NCI-H524 (cell line): ENCODE data around the gene LNP1.

Experiments
- DNase-seq, 2 experiments: peaks; one replicate each; lab custom pipeline; 2025; lab: John Stamatoyannopoulos, UW

Gene LNP1

GRCh38 chr3:100399341-100400071 lies 1.8 kb upstream of the LNP1 start:
- DNase-seq, result peak in 1 of 2 experiments; percentile 35

GRCh38 chr3:100400419-100400779 lies 940 bp upstream of the LNP1 start:
- peak in 1 of 2 experiments; percentile 61 for DNase-seq

GRCh38 chr3:100401674-100402041 lies 319 bp downstream of the LNP1 start:
- DNase-seq, result peak; percentile 86 to 88

GRCh38 chr3:100402256-100402655 lies 917 bp downstream of the LNP1 start:
- DNase-seq, result peak in 1 of 2 experiments; percentile 69

GRCh38 chr3:100402891-100403290 lies 1.6 kb downstream of the LNP1 start:
- peak; percentile 14 to 46 for DNase-seq

GRCh38 chr3:100403362-100404249 lies 2.3 kb downstream of the LNP1 start:
- DNase-seq, result peak; percentile 42 to 69

GRCh38 chr3:100404250-100404548 lies 2.9 kb downstream of the LNP1 start:
- no peak for DNase-seq

GRCh38 chr3:100407164-100407563 lies 5.8 kb downstream of the LNP1 start:
- no peak for DNase-seq

- DNase-seq, result no peak
These were observed 6.7 kb downstream of the LNP1 start for GRCh38 chr3:100407977-100408532.

- DNase-seq, result no peak
These were observed 10.0 kb downstream of the LNP1 start for GRCh38 chr3:100411091-100411982.

- DNase-seq, result no peak
These were observed 11.7 kb downstream of the LNP1 start for GRCh38 chr3:100412912-100413590.

GRCh38 chr3:100413613-100414012 lies 12.3 kb downstream of the LNP1 start:
- DNase-seq, result no peak

- no peak for DNase-seq
These were observed 14.8 kb downstream of the LNP1 start for GRCh38 chr3:100416176-100416575.

- no peak for DNase-seq
These were observed 15.5 kb downstream of the LNP1 start for GRCh38 chr3:100416863-100417262.

GRCh38 chr3:100419406-100419805 lies 18.1 kb downstream of the LNP1 start:
- DNase-seq, result no peak

GRCh38 chr3:100420885-100421284 lies 19.5 kb downstream of the LNP1 start:
- DNase-seq, result no peak

- no peak for DNase-seq
These were observed 22.3 kb downstream of the LNP1 start for GRCh38 chr3:100423611-100424010.

- no peak for DNase-seq
These were observed 22.9 kb downstream of the LNP1 start for GRCh38 chr3:100424261-100424660.

GRCh38 chr3:100425316-100425715 lies 24.0 kb downstream of the LNP1 start:
- no peak for DNase-seq

GRCh38 chr3:100426067-100426682 lies 24.8 kb downstream of the LNP1 start:
- no peak for DNase-seq

- DNase-seq, result no peak
These were observed 26.4 kb downstream of the LNP1 start for GRCh38 chr3:100427699-100428098.
